ENCODE data around the gene TP53BP2.
A peak's percentile ranks its signal among the peaks of the same experiment; 100 is the strongest.

The TP53BP2 gene

GRCh38 chr1:223837687-223838086 is 8.1 kb downstream of the TP53BP2 start:
- DNase-seq (ENCODE audit: insufficient read length) = no peak
- TF ChIP-seq POLR2AphosphoS5 (IDR thresholded peaks at IDR 0.05; ENCODE audit: low read depth, low read length) (no peak), TAF1 (IDR thresholded peaks at IDR 0.05; ENCODE audit: borderline replicate concordance, low read depth, low read length) (no peak), POLR2A (IDR thresholded peaks at IDR 0.05; ENCODE audit: low read depth, low read length) (no peak)
- no peak for FAIRE-seq

GRCh38 chr1:223837206-223837605 is 8.5 kb downstream of the TP53BP2 start:
- DNase-seq (ENCODE audit: insufficient read length) (no peak), FAIRE-seq (no peak)
- TF ChIP-seq POLR2AphosphoS5 (IDR thresholded peaks at IDR 0.05; ENCODE audit: low read depth, low read length) (no peak), POLR2A (IDR thresholded peaks at IDR 0.05; ENCODE audit: low read depth, low read length) (no peak), TAF1 (IDR thresholded peaks at IDR 0.05; ENCODE audit: borderline replicate concordance, low read depth, low read length) (no peak)

- FAIRE-seq (no peak), DNase-seq (ENCODE audit: insufficient read length) (no peak)
- no peak for TF ChIP-seq TAF1 (IDR thresholded peaks at IDR 0.05; ENCODE audit: borderline replicate concordance, low read depth, low read length)
- no peak for TF ChIP-seq POLR2AphosphoS5 (IDR thresholded peaks at IDR 0.05; ENCODE audit: low read depth, low read length)
Measured at GRCh38 chr1:223836586-223836985, 9.2 kb downstream of the TP53BP2 start.

GRCh38 chr1:223835754-223836153 is 10.0 kb downstream of the TP53BP2 start:
- TF ChIP-seq POLR2A (IDR thresholded peaks at IDR 0.05; ENCODE audit: low read depth, low read length) (no peak), POLR2AphosphoS5 (IDR thresholded peaks at IDR 0.05; ENCODE audit: low read depth, low read length) (no peak)
- DNase-seq (ENCODE audit: insufficient read length) (no peak), FAIRE-seq (no peak)

GRCh38 chr1:223834660-223835263 is 11.0 kb downstream of the TP53BP2 start:
- FAIRE-seq (peak; percentile 53), DNase-seq (ENCODE audit: insufficient read length) (no peak)
- no peak for TF ChIP-seq POLR2A (IDR thresholded peaks at IDR 0.05; ENCODE audit: low read depth, low read length)
- no peak for TF ChIP-seq POLR2AphosphoS5 (IDR thresholded peaks at IDR 0.05; ENCODE audit: low read depth, low read length)
- TF ChIP-seq TAF1 (IDR thresholded peaks at IDR 0.05; ENCODE audit: borderline replicate concordance, low read depth, low read length) = no peak

- DNase-seq (ENCODE audit: insufficient read length) = no peak
- TF ChIP-seq POLR2AphosphoS5 (IDR thresholded peaks at IDR 0.05; ENCODE audit: low read depth, low read length) (no peak), POLR2A (IDR thresholded peaks at IDR 0.05; ENCODE audit: low read depth, low read length) (no peak), TAF1 (IDR thresholded peaks at IDR 0.05; ENCODE audit: borderline replicate concordance, low read depth, low read length) (no peak)
- FAIRE-seq = no peak
Measured at GRCh38 chr1:223833948-223834347, 11.8 kb downstream of the TP53BP2 start.

- FAIRE-seq = peak; percentile 51
- no peak for DNase-seq (ENCODE audit: insufficient read length)
- TF ChIP-seq POLR2A (IDR thresholded peaks at IDR 0.05; ENCODE audit: low read depth, low read length) = no peak
- no peak for TF ChIP-seq POLR2AphosphoS5 (IDR thresholded peaks at IDR 0.05; ENCODE audit: low read depth, low read length)
- no peak for TF ChIP-seq TAF1 (IDR thresholded peaks at IDR 0.05; ENCODE audit: borderline replicate concordance, low read depth, low read length)
Measured at GRCh38 chr1:223832637-223832943, 13.2 kb downstream of the TP53BP2 start.

- TF ChIP-seq TAF1 (IDR thresholded peaks at IDR 0.05; ENCODE audit: borderline replicate concordance, low read depth, low read length) (no peak), POLR2A (IDR thresholded peaks at IDR 0.05; ENCODE audit: low read depth, low read length) (no peak), POLR2AphosphoS5 (IDR thresholded peaks at IDR 0.05; ENCODE audit: low read depth, low read length) (no peak)
- FAIRE-seq (no peak), DNase-seq (ENCODE audit: insufficient read length) (no peak)
Measured at GRCh38 chr1:223831755-223832636, 13.8 kb downstream of the TP53BP2 start.

- no peak for TF ChIP-seq TAF1 (IDR thresholded peaks at IDR 0.05; ENCODE audit: borderline replicate concordance, low read depth, low read length)
- DNase-seq (ENCODE audit: insufficient read length) (no peak), FAIRE-seq (no peak)
Measured at GRCh38 chr1:223829678-223830077, 16.1 kb downstream of the TP53BP2 start.

- TF ChIP-seq POLR2AphosphoS5 (IDR thresholded peaks at IDR 0.05; ENCODE audit: low read depth, low read length) (no peak), TAF1 (IDR thresholded peaks at IDR 0.05; ENCODE audit: borderline replicate concordance, low read depth, low read length) (no peak), POLR2A (IDR thresholded peaks at IDR 0.05; ENCODE audit: low read depth, low read length) (no peak)
- FAIRE-seq = no peak
- DNase-seq (ENCODE audit: insufficient read length) = no peak
Measured at GRCh38 chr1:223828162-223828848, 17.4 kb downstream of the TP53BP2 start.

- TF ChIP-seq POLR2A (IDR thresholded peaks at IDR 0.05; ENCODE audit: low read depth, low read length) = no peak
- no peak for TF ChIP-seq POLR2AphosphoS5 (IDR thresholded peaks at IDR 0.05; ENCODE audit: low read depth, low read length)
- TF ChIP-seq TAF1 (IDR thresholded peaks at IDR 0.05; ENCODE audit: borderline replicate concordance, low read depth, low read length) = no peak
- no peak for DNase-seq (ENCODE audit: insufficient read length)
- peak; percentile 17 for FAIRE-seq
Measured at GRCh38 chr1:223827193-223827663, 18.5 kb downstream of the TP53BP2 start.

All from GM12892 (cell line).